Small intestine (tissue), 7 donors: ENCODE results near the gene ACKR3. TPM values are rescaled to one million over a fixed set of nuclear protein-coding genes. Genes with fewer than 3 reads are reported as not detected.

Experiments
- DNase-seq, 2 donors: peaks; one replicate each; pipeline versions ENCODE4 v3.0.0 to v3.0.0-alpha.2; 2013
- FAIRE-seq: peaks from 2 replicates; lab custom pipeline; 2012; peaks lifted over from hg19 to GRCh38; lab: Jason Lieb, UNC
- H3K27ac ChIP-seq, 3 donors: one replicate each; pipeline ENCODE4 v1.5.1; 2013; ENCODE audit warnings: low read length in 2 of 3, mild to moderate bottlenecking in 2 of 3, control low read depth in 1 of 3, inconsistent platforms in 1 of 3, low read depth in 1 of 3, moderate library complexity in 1 of 3
- H3K27me3 ChIP-seq, 3 donors: one replicate each; pipeline ENCODE4 v1.6.1; 2013; ENCODE audit warnings: low read length in 3 of 3, inconsistent platforms in 1 of 3; ENCODE audit not compliant: control insufficient read depth in 3 of 3, insufficient read depth in 3 of 3
- H3K36me3 ChIP-seq, 3 donors: one replicate each; pipeline ENCODE4 v1.6.1; 2013; ENCODE audit warnings: low read length in 3 of 3, inconsistent platforms in 1 of 3, low read depth in 1 of 3, mild to moderate bottlenecking in 1 of 3, moderate library complexity in 1 of 3; ENCODE audit not compliant: control insufficient read depth in 3 of 3, insufficient read depth in 2 of 3
- H3K4me1 ChIP-seq, 3 donors: one replicate each; pipeline ENCODE4 v1.6.1; 2013; ENCODE audit warnings: low read length in 2 of 3, inconsistent platforms in 1 of 3, low read depth in 1 of 3, mild to moderate bottlenecking in 1 of 3, moderate library complexity in 1 of 3; ENCODE audit not compliant: control insufficient read depth in 3 of 3, insufficient read depth in 2 of 3
- H3K4me3 ChIP-seq, 3 donors: one replicate each; pipeline ENCODE4 v1.5.1; 2013; ENCODE audit warnings: low read length in 3 of 3, control low read depth in 1 of 3, inconsistent platforms in 1 of 3, low read depth in 1 of 3, mild to moderate bottlenecking in 1 of 3, moderate library complexity in 1 of 3
- H3K9me3 ChIP-seq, 2 donors: one replicate each; pipeline ENCODE4 v1.6.1; 2013; ENCODE audit warnings: low read depth in 1 of 2, low read length in 1 of 2; ENCODE audit not compliant: control insufficient read depth in 2 of 2, insufficient read depth in 1 of 2
- WGBS, 3 donors: extraction: QIAGEN DNeasy Blood & Tissue Kit; methylation state at CpG; one replicate each; pipeline ENCODE4 v1.1.7; 2013; 5-methylcytosine and 5-hydroxymethylcytosine counted together
- polyA plus RNA-seq, 4 donors: library from polyadenylated mRNA; stranded (reverse) in 3 of 4; unstranded in 1 of 4; fragments of 200-250 nt in 3 of 4; fragments of 120-200 nt in 1 of 4; gene quantifications; one replicate each; pipeline versions ENCODE4 v1.2.1 to v1.2.3, GENCODE V29; 2013
- donor health status: healthy with polysubstance abuse.
- donor health status: control.
- donor health status: control.
- donor health status: Bipolar disorder and iron deficiency.
- donor health status: healthy.

ACKR3 gene
- polyA plus RNA-seq, 4 donors = 3.8 to 101 (median 24.3) TPM

- Histone ChIP-seq H3K27ac (no peak overlapping the region), H3K36me3 (no peaks in the 10 kb centered on the region), H3K9me3 (no peaks in the 10 kb centered on the region), H3K4me1 (no peaks in the 10 kb centered on the region), H3K27me3 (no peaks in the 10 kb centered on the region), H3K4me3 (no peak overlapping the region)
- WGBS, 3 donors = 3 to 33% (median 21%) methylated on average over 1 of the region's 1 CpG
- DNase-seq (no peak), FAIRE-seq (no peak)
These were observed 39.1 kb upstream of the ACKR3 start for GRCh38 chr2:236530512-236530911.

DNA sequence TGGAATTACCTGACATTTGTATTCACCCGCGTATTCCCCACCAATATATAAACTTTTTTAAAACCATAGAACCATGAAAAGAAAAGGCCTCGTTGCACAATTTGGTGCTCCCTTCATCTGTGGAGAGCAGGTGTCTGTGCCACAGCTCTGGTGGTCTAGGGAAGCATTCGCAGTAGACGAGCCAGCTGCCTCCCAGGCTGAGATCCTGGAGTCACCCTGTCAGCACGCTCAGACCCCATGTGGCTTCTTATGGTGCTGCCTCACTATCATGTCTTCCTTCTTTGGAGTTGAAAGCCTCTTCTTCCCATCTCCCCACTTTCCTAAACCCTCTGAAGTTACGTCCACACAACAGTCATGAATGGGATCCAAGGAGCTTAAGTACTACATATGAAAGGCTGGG is 38.4 kb upstream of the ACKR3 start:
- H3K36me3 ChIP-seq = no peaks in the 10 kb centered on the region
- FAIRE-seq (no peak), DNase-seq (no peak)
- H3K27me3 ChIP-seq = no peaks in the 10 kb centered on the region
- H3K9me3 ChIP-seq = no peaks in the 10 kb centered on the region
- no peak overlapping the region for H3K27ac ChIP-seq
- no peaks in the 10 kb centered on the region for H3K4me1 ChIP-seq
- no peak overlapping the region for H3K4me3 ChIP-seq
- 88 to 93% (median 90%) methylated on average over 7 of the region's 7 CpGs for WGBS, 3 donors

DNA sequence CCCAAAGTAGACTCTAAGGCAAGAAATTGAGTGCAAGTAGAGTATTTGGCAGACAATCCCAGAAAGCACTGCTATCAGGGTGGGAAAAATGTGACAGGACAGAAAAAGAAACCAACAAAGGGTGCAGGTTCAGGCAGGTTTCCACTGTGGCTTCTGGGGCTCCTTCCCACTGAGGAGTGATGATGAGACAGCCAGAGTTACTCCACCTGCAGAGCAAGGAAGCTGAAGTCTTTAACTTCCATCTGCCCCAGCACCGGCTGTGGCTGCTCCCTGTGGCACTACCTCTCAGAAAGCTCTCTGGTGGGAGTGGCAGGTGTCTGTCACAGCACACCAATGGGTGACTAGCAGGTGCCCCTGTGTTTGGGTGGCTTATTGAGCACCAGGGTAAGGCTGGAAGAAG is 37.6 kb upstream of the ACKR3 start:
- Histone ChIP-seq H3K27me3 (no peaks in the 10 kb centered on the region), H3K9me3 (no peaks in the 10 kb centered on the region), H3K27ac (no peak overlapping the region), H3K36me3 (no peaks in the 10 kb centered on the region), H3K4me1 (no peaks in the 10 kb centered on the region), H3K4me3 (no peak overlapping the region)
- 33 to 81% (median 63%) methylated on average over 1 of the region's 1 CpG for WGBS, 3 donors
- no peak for FAIRE-seq
- DNase-seq = no peak

- H3K4me1 ChIP-seq = no peaks in the 10 kb centered on the region
- DNase-seq = no peak
- H3K9me3 ChIP-seq = no peaks in the 10 kb centered on the region
- H3K27ac ChIP-seq = no peak overlapping the region
- no peaks in the 10 kb centered on the region for H3K36me3 ChIP-seq
- H3K4me3 ChIP-seq = no peak overlapping the region
- no peaks in the 10 kb centered on the region for H3K27me3 ChIP-seq
- FAIRE-seq = no peak
- 83 to 94% (median 90%) methylated on average over 4 of the region's 4 CpGs for WGBS, 3 donors
These were observed 36.3 kb upstream of the ACKR3 start for GRCh38 chr2:236533343-236533742.

DNA sequence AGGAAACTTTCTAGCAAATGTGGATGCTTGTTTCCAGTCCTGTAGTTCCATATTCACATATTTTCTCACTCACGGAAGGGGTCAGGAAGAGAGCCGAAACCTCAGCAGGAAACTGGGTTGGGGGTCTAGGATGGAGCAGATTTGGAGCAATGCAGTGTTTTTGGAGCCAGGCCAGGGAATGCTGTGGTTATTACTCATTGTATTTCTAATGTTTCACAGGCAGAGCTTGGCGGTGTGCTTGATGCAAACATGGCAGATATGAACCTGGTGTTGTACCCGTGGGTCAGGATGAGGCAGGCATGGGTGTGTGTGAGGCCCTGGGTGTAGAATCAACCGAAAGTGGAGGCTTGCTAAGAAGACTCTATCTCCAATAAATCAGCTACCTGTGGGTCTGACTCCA is 34.6 kb upstream of the ACKR3 start:
- Histone ChIP-seq H3K36me3 (no peaks in the 10 kb centered on the region), H3K4me1 (no peaks in the 10 kb centered on the region), H3K4me3 (no peak overlapping the region), H3K9me3 (no peaks in the 10 kb centered on the region), H3K27me3 (no peaks in the 10 kb centered on the region), H3K27ac (no peak overlapping the region)
- WGBS, 3 donors = 72 to 78% (median 75%) methylated on average over 5 of the region's 5 CpGs
- DNase-seq = no peak
- FAIRE-seq = no peak

- DNase-seq (peak in 1 of 2 donors; percentile 31), FAIRE-seq (no peak)
- 49 to 64% (median 62%) methylated on average over 6 of the region's 6 CpGs for WGBS, 3 donors
- H3K36me3 ChIP-seq = no peaks in the 10 kb centered on the region
- no peaks in the 10 kb centered on the region for H3K27me3 ChIP-seq
- H3K9me3 ChIP-seq = no peaks in the 10 kb centered on the region
- peak overlapping the region in 2 of 3 donors; percentile 9 to 76 for H3K27ac ChIP-seq
- no peaks in the 10 kb centered on the region for H3K4me1 ChIP-seq
- peak overlapping the region in 1 of 3 donors; percentile 45 for H3K4me3 ChIP-seq
These were observed 32.8 kb upstream of the ACKR3 start for GRCh38 chr2:236536727-236537398.

DNA sequence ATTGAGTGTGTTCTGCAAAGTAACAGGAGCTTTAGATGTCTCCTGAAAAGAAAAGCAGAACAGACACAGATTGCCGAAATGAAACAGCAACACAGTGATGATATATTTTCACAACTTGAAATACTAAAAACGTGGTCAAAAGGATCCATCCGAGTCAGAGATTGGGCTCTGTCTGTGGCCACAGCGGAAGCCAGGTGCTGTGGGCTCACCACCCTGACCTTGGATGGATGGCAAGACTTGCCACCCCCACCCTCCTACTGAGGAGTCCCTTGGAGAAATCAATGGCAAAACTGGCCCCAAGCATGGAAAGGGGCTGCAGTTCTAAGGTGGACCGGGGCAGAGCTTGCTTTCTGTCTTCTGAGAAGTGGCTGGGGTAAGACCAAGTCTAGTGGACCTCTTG is 31.4 kb upstream of the ACKR3 start:
- no peak for FAIRE-seq

DNA sequence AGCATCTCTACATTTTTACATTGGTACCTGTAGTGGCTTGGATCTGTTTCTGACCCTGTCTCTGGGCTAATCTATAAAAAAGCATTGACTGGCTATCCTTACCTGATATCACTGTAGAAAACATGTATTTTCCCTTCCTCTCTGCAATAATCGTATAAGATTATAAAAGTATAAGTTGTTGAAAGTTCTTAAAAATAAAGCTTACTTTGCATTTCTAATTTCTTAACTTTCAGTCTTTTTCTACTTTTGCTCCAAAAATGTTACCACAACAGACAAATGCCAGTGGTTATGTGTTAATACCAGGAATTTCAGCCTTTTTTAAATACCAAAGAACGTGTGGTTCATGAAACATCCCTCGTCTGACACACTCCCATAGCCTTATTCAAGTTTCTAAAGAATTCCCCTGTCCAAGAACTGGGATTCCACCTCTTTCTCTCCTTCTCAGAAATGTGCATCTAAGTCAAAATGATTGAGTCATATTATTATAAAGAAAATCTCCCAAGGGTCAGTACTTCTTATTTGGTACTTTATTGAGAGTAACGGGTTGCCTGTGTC is 28.5 kb upstream of the ACKR3 start:
- 62 to 76% (median 68%) methylated on average over 4 of the region's 4 CpGs for WGBS, 3 donors
- no peak for FAIRE-seq
- Histone ChIP-seq H3K36me3 (no peaks in the 10 kb centered on the region), H3K4me3 (no peak overlapping the region), H3K4me1 (no peaks in the 10 kb centered on the region), H3K27me3 (no peaks in the 10 kb centered on the region), H3K9me3 (no peaks in the 10 kb centered on the region), H3K27ac (no peak overlapping the region)
- no peak for DNase-seq

More for the DNA sequence above, 31.4 kb upstream of the ACKR3 start:
- no peaks in the 10 kb centered on the region for H3K9me3 ChIP-seq
- DNase-seq = no peak
- H3K36me3 ChIP-seq = no peaks in the 10 kb centered on the region
- no peak overlapping the region for H3K27ac ChIP-seq
- H3K4me1 ChIP-seq = no peaks in the 10 kb centered on the region
- H3K4me3 ChIP-seq = no peak overlapping the region
- no peaks in the 10 kb centered on the region for H3K27me3 ChIP-seq
- 61 to 70% (median 68%) methylated on average over 5 of the region's 5 CpGs for WGBS, 3 donors

DNA sequence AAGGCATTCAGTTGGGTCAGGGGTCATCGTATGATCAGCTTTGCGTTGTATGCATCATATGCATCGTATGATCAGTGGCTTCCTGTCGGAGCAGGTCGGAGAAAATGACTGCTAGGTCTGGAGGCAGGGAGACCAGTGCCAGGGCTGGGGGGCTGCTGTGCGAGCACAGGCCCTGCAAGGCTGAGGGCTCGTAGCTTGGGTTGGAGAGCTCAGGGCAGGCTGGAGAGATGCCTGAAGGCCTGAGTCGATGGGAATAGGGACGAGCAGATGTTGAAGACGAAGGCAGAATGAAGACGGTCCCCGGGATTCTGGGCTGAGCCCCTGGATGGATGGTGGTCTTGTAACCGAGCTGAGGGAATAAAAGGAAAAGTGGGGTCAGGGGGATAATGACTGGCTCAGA is 25.3 kb upstream of the ACKR3 start:
- Histone ChIP-seq H3K4me1 (no peaks in the 10 kb centered on the region), H3K27me3 (no peaks in the 10 kb centered on the region), H3K4me3 (no peak overlapping the region), H3K9me3 (no peaks in the 10 kb centered on the region), H3K27ac (no peak overlapping the region), H3K36me3 (no peaks in the 10 kb centered on the region)
- FAIRE-seq (no peak), DNase-seq (no peak)
- 90 to 97% (median 96%) methylated on average over 13 of the region's 13 CpGs for WGBS, 3 donors
